Nucleus accumbens (tissue), 56 donors: Measurements from ENCODE around the gene ARHGAP22.

Experiments used
- DNase-seq, 56 donors: peaks; one replicate each; lab custom pipeline; 2025; lab: John Stamatoyannopoulos, UW

ARHGAP22 gene

GRCh38 chr10:48504141-48504885, 100.6 kb downstream of the ARHGAP22 start:
- DNase-seq, result no peak

- DNase-seq, result no peak
Observed at GRCh38 chr10:48503293-48503911, 101.5 kb downstream of the ARHGAP22 start.

- no peak for DNase-seq
Observed at GRCh38 chr10:48502791-48503190, 102.1 kb downstream of the ARHGAP22 start.

GRCh38 chr10:48501787-48502771, 102.8 kb downstream of the ARHGAP22 start:
- DNase-seq, result no peak

- DNase-seq, result no peak
Observed at GRCh38 chr10:48501226-48501625, 103.6 kb downstream of the ARHGAP22 start.

GRCh38 chr10:48500771-48501170, 104.1 kb downstream of the ARHGAP22 start:
- DNase-seq, result no peak

- DNase-seq, result no peak
Observed at GRCh38 chr10:48498940-48499510, 105.8 kb downstream of the ARHGAP22 start.

GRCh38 chr10:48497780-48498770, 106.8 kb downstream of the ARHGAP22 start:
- DNase-seq, result no peak

GRCh38 chr10:48496831-48497779, 107.8 kb downstream of the ARHGAP22 start:
- peak in 3 of 56 donors; percentile 11 to 45 (median 32) for DNase-seq

- no peak for DNase-seq
Observed at GRCh38 chr10:48496105-48496830, 108.6 kb downstream of the ARHGAP22 start.

GRCh38 chr10:48495282-48496045, 109.4 kb downstream of the ARHGAP22 start:
- no peak for DNase-seq

GRCh38 chr10:48494611-48495010, 110.3 kb downstream of the ARHGAP22 start:
- no peak for DNase-seq

GRCh38 chr10:48494073-48494472, 110.8 kb downstream of the ARHGAP22 start:
- no peak for DNase-seq

- DNase-seq, result no peak
Observed at GRCh38 chr10:48493083-48493871, 111.6 kb downstream of the ARHGAP22 start.

- no peak for DNase-seq
Observed at GRCh38 chr10:48492201-48492600, 112.7 kb downstream of the ARHGAP22 start.
